ENCODE measurements around the gene ITPR1. TPM values are rescaled to one million over a fixed set of nuclear protein-coding genes. Genes with fewer than 3 reads are reported as not detected.

Gene ITPR1
- total RNA-seq, 1 donor from 2014 or later: 53.1 TPM

DNA sequence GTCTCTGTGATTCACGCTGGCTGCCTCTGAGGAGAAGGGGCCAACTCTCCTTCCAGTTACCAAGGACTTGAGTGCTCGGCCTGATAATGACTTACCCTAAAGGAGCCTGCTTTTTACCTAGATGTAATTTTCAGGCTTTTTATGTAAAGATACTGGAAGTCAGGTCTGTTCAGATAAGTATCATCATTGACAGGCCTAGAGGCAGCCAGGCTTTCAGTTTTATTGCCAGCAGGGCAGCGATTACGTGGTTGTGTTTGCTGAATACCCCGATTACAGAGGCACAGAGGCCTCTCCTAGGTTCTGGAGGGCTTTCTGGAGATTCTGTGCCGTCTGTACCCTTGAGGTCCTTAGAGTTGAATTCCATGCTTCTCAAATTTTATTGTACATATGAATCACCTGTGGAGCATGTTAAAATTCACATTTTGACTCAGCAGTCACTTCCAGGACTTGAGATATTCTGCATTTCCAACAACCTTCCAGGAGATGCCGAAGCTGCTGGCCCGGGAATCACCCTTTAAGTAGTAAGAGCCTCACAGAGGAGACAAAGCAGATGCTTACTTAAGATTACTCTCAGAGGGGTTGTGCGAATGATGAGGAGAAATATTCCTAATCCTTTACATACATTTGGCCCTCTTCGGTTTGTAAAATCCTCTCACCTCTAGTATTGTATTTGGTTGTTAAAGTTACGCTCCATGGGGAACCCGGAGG lies 326.0 kb downstream of the ITPR1 start:
- TF ChIP-seq, protein P1, sequence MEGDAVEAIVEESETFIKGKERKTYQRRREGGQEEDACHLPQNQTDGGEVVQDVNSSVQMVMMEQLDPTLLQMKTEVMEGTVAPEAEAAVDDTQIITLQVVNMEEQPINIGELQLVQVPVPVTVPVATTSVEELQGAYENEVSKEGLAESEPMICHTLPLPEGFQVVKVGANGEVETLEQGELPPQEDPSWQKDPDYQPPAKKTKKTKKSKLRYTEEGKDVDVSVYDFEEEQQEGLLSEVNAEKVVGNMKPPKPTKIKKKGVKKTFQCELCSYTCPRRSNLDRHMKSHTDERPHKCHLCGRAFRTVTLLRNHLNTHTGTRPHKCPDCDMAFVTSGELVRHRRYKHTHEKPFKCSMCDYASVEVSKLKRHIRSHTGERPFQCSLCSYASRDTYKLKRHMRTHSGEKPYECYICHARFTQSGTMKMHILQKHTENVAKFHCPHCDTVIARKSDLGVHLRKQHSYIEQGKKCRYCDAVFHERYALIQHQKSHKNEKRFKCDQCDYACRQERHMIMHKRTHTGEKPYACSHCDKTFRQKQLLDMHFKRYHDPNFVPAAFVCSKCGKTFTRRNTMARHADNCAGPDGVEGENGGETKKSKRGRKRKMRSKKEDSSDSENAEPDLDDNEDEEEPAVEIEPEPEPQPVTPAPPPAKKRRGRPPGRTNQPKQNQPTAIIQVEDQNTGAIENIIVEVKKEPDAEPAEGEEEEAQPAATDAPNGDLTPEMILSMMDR (IDR thresholded peaks at IDR 0.05; ENCODE audit: unreplicated experiment): no peak
- no peaks in the 10 kb centered on the region for H3K27me3 Mint-ChIP-seq (ENCODE audit: unreplicated experiment)
- H3K4me3 Mint-ChIP-seq (ENCODE audit: unreplicated experiment): no peak overlapping the region
- no peak for DNase-seq (ENCODE audit: low spot score)
- peaks cover 72% of the 10 kb centered on the region for H3K36me3 Mint-ChIP-seq (ENCODE audit: low read depth, unreplicated experiment)
- no peak overlapping the region for H3K27ac Mint-ChIP-seq (ENCODE audit: unreplicated experiment)
- peaks cover 3% of the 10 kb centered on the region for H3K4me1 Mint-ChIP-seq (ENCODE audit: unreplicated experiment)
- H3K9me3 Mint-ChIP-seq (ENCODE audit: unreplicated experiment): peaks cover 8% of the 10 kb centered on the region

DNA sequence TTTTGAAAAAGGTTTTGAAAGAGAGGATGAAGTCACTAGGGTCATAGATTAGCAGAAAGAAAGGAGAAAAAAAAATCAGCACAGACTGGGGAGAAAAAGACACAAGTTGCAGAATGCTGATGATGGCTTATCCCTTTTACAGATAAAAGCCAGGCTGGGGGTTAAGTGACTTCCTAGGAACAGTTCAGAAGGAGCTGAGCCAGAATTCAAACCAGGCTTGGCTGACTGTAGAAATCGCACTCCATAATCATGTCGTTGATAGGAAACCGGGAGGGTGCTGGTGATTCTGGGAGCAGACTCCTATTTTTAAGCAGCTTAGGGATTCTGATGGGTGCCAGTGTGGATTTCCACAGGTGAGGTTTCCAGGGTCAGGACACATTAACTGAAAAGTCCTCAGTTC lies 326.6 kb downstream of the ITPR1 start:
- H3K4me3 Mint-ChIP-seq (ENCODE audit: unreplicated experiment): no peak overlapping the region
- DNase-seq (ENCODE audit: low spot score): no peak
- H3K4me1 Mint-ChIP-seq (ENCODE audit: unreplicated experiment): no peaks in the 10 kb centered on the region
- TF ChIP-seq, protein P1 (IDR thresholded peaks at IDR 0.05; ENCODE audit: unreplicated experiment): no peak
- no peak overlapping the region for H3K27ac Mint-ChIP-seq (ENCODE audit: unreplicated experiment)
- H3K27me3 Mint-ChIP-seq (ENCODE audit: unreplicated experiment): no peaks in the 10 kb centered on the region
- peaks cover 8% of the 10 kb centered on the region for H3K9me3 Mint-ChIP-seq (ENCODE audit: unreplicated experiment)
- peaks cover 66% of the 10 kb centered on the region for H3K36me3 Mint-ChIP-seq (ENCODE audit: low read depth, unreplicated experiment)

DNA sequence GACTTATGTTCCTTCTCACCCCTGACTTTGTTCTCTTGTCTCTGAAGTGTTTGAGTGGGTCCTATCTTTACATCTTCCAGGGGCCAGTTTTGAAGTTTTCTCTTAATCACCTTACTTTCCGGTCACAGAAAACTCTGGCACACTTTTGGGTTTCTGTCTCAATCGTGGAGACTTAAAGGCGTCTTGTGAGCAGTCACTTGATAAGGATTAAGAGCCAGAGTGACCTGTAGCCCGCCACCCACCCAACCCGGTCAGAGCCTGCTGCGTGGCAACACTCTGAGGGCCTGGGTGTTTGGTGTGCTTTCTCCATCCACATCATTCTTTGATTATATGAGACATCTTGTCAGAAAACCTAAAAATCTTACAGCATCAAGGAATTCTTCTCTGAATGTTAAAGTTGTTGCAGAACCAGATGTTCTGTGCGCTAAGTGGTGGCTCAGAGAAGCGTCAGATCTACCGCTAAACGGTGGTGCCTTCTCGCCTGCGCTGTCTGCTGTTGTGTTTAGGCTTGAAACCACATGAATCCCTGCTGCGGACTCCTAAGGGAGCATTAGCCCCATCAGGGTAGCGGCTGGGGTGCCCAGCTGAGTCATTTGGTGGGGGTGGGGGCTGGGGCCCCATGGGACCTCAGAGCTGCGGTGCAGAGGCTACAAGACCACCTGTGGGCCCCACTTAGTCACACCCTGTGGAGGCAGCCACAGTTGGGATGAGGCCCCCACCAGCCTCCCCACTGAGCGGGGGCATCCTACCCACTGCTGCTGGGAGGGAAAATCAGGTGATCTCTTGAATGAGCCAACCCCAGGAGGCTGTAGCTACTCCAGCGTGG lies 327.4 kb downstream of the ITPR1 start:
- DNase-seq (ENCODE audit: low spot score): no peak
- peaks cover 60% of the 10 kb centered on the region for H3K36me3 Mint-ChIP-seq (ENCODE audit: low read depth, unreplicated experiment)
- TF ChIP-seq, protein P1 (IDR thresholded peaks at IDR 0.05; ENCODE audit: unreplicated experiment): no peak
- H3K4me3 Mint-ChIP-seq (ENCODE audit: unreplicated experiment): no peak overlapping the region
- H3K27me3 Mint-ChIP-seq (ENCODE audit: unreplicated experiment): peaks cover under 1% of the 10 kb centered on the region
- H3K9me3 Mint-ChIP-seq (ENCODE audit: unreplicated experiment): peaks cover 8% of the 10 kb centered on the region
- no peak overlapping the region for H3K27ac Mint-ChIP-seq (ENCODE audit: unreplicated experiment)
- peaks cover 2% of the 10 kb centered on the region for H3K4me1 Mint-ChIP-seq (ENCODE audit: unreplicated experiment)

DNA sequence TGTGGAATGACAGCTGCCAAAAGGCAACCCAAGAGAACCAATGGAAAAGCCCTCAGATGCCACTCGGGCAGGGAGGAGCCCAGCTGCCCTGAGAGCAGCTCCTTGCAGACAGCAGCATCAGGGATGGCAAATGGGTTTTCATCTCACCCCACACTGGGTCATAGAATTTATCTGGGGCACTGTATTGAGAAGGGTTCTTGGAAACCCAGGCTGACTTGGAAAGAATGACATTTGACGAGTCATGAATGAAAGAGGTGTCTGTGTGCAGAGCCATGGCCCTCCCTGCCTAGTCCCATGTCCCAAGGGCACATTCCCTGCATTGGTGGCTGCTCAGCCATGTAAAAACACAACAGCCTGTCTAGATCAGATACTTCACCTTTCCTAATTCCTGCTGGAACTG lies 328.2 kb downstream of the ITPR1 start:
- H3K9me3 Mint-ChIP-seq (ENCODE audit: unreplicated experiment): peaks cover 8% of the 10 kb centered on the region
- TF ChIP-seq, protein P1 (IDR thresholded peaks at IDR 0.05; ENCODE audit: unreplicated experiment): no peak
- H3K4me1 Mint-ChIP-seq (ENCODE audit: unreplicated experiment): peaks cover 4% of the 10 kb centered on the region
- H3K4me3 Mint-ChIP-seq (ENCODE audit: unreplicated experiment): no peak overlapping the region
- peak overlapping the region; percentile 58 for H3K27ac Mint-ChIP-seq (ENCODE audit: unreplicated experiment)
- DNase-seq (ENCODE audit: low spot score): no peak
- peaks cover 58% of the 10 kb centered on the region for H3K36me3 Mint-ChIP-seq (ENCODE audit: low read depth, unreplicated experiment)
- H3K27me3 Mint-ChIP-seq (ENCODE audit: unreplicated experiment): peaks cover 7% of the 10 kb centered on the region

DNA sequence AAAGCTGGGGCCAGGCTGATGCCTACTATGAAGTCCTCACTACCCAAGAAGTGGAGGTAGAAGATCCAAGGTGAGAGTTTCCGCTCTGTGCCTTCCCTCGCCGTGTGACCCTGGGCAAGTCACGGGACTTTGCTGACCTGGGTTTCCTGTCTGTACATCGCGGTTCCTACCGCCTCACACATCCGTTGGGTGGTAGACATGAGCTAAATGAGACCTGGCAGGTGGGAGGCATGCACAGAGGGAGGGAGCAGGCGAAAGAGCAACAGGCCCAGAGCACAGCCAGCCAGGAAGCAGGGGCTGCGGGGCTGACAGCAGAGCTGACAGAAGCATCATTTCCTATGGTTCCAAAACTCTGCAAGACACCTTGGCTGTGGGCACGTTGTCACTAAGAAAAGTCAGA lies 328.8 kb downstream of the ITPR1 start:
- Mint-ChIP-seq H3K9me3 (ENCODE audit: unreplicated experiment) (peaks cover 7% of the 10 kb centered on the region), H3K36me3 (ENCODE audit: low read depth, unreplicated experiment) (peaks cover 54% of the 10 kb centered on the region), H3K4me3 (ENCODE audit: unreplicated experiment) (no peak overlapping the region), H3K27me3 (ENCODE audit: unreplicated experiment) (peaks cover 7% of the 10 kb centered on the region), H3K27ac (ENCODE audit: unreplicated experiment) (no peak overlapping the region), H3K4me1 (ENCODE audit: unreplicated experiment) (peaks cover 4% of the 10 kb centered on the region)
- TF ChIP-seq, protein P1 (IDR thresholded peaks at IDR 0.05; ENCODE audit: unreplicated experiment): no peak
- DNase-seq (ENCODE audit: low spot score): no peak
